ENCODE results near the gene CAMKK2.

The CAMKK2 gene

GRCh38 chr12:121285856-121286255, 10.7 kb downstream of the CAMKK2 start:
- TF ChIP-seq EZH2phosphoT487 (IDR thresholded peaks at IDR 0.05; ENCODE audit: borderline replicate concordance) (no peak), CTCF (conservative IDR thresholded peaks at IDR 0.05; ENCODE audit: low read length) (no peak)
- H3K9ac ChIP-seq (ENCODE audit: low read depth, low read length, poor library complexity, severe bottlenecking): no peak overlapping the region
- H3K4me1 ChIP-seq (ENCODE audit: insufficient read depth, low read length, poor library complexity, severe bottlenecking): no peaks in the 10 kb centered on the region
- no peaks in the 10 kb centered on the region for H3K36me3 ChIP-seq (ENCODE audit: insufficient read depth, low read length)
- H3K79me2 ChIP-seq (ENCODE audit: insufficient read depth, low read length): no peaks in the 10 kb centered on the region
- H3F3A ChIP-seq (ENCODE audit: low read depth): no peaks in the 10 kb centered on the region
- H3K27me3 ChIP-seq (ENCODE audit: insufficient read depth, low read length, poor library complexity, severe bottlenecking): no peaks in the 10 kb centered on the region
- H3K9me3 ChIP-seq (ENCODE audit: insufficient read depth, low read depth, low read length): no peaks in the 10 kb centered on the region
- no peak overlapping the region for H3K4me3 ChIP-seq (ENCODE audit: low read length, poor library complexity, severe bottlenecking)
- H2AFZ ChIP-seq (ENCODE audit: low read length): no peak overlapping the region
- no peaks in the 10 kb centered on the region for H3K9me2 ChIP-seq (replicated peaks; ENCODE audit: low read depth, low read length)
- H3K4me2 ChIP-seq (ENCODE audit: low read depth, low read length, poor library complexity, severe bottlenecking): no peak overlapping the region
- H4K20me1 ChIP-seq (ENCODE audit: insufficient read depth, low read length, poor library complexity, severe bottlenecking): no peaks in the 10 kb centered on the region

- H3K79me2 ChIP-seq (ENCODE audit: insufficient read depth, low read length): no peaks in the 10 kb centered on the region
- no peak overlapping the region for H3K9ac ChIP-seq (ENCODE audit: low read depth, low read length, poor library complexity, severe bottlenecking)
- no peak for TF ChIP-seq EZH2phosphoT487 (IDR thresholded peaks at IDR 0.05; ENCODE audit: borderline replicate concordance)
- no peak for TF ChIP-seq CTCF (conservative IDR thresholded peaks at IDR 0.05; ENCODE audit: low read length)
- H3K9me2 ChIP-seq (replicated peaks; ENCODE audit: low read depth, low read length): no peaks in the 10 kb centered on the region
- no peaks in the 10 kb centered on the region for H3K4me1 ChIP-seq (ENCODE audit: insufficient read depth, low read length, poor library complexity, severe bottlenecking)
- no peaks in the 10 kb centered on the region for H3K36me3 ChIP-seq (ENCODE audit: insufficient read depth, low read length)
- H3F3A ChIP-seq (ENCODE audit: low read depth): no peaks in the 10 kb centered on the region
- no peaks in the 10 kb centered on the region for H3K27me3 ChIP-seq (ENCODE audit: insufficient read depth, low read length, poor library complexity, severe bottlenecking)
- no peak overlapping the region for H3K4me2 ChIP-seq (ENCODE audit: low read depth, low read length, poor library complexity, severe bottlenecking)
- no peaks in the 10 kb centered on the region for H4K20me1 ChIP-seq (ENCODE audit: insufficient read depth, low read length, poor library complexity, severe bottlenecking)
- H2AFZ ChIP-seq (ENCODE audit: low read length): no peak overlapping the region
- no peak overlapping the region for H3K4me3 ChIP-seq (ENCODE audit: low read length, poor library complexity, severe bottlenecking)
- H3K9me3 ChIP-seq (ENCODE audit: insufficient read depth, low read depth, low read length): no peaks in the 10 kb centered on the region
Observed at GRCh38 chr12:121284551-121285390, 11.7 kb downstream of the CAMKK2 start.

- H3K9ac ChIP-seq (ENCODE audit: low read depth, low read length, poor library complexity, severe bottlenecking): no peak overlapping the region
- no peaks in the 10 kb centered on the region for H3F3A ChIP-seq (ENCODE audit: low read depth)
- H4K20me1 ChIP-seq (ENCODE audit: insufficient read depth, low read length, poor library complexity, severe bottlenecking): no peaks in the 10 kb centered on the region
- no peak overlapping the region for H3K4me2 ChIP-seq (ENCODE audit: low read depth, low read length, poor library complexity, severe bottlenecking)
- no peaks in the 10 kb centered on the region for H3K4me1 ChIP-seq (ENCODE audit: insufficient read depth, low read length, poor library complexity, severe bottlenecking)
- no peaks in the 10 kb centered on the region for H3K9me3 ChIP-seq (ENCODE audit: insufficient read depth, low read depth, low read length)
- TF ChIP-seq EZH2phosphoT487 (IDR thresholded peaks at IDR 0.05; ENCODE audit: borderline replicate concordance): no peak
- no peak for TF ChIP-seq CTCF (conservative IDR thresholded peaks at IDR 0.05; ENCODE audit: low read length)
- H3K9me2 ChIP-seq (replicated peaks; ENCODE audit: low read depth, low read length): no peaks in the 10 kb centered on the region
- H2AFZ ChIP-seq (ENCODE audit: low read length): no peak overlapping the region
- H3K36me3 ChIP-seq (ENCODE audit: insufficient read depth, low read length): no peaks in the 10 kb centered on the region
- no peak overlapping the region for H3K4me3 ChIP-seq (ENCODE audit: low read length, poor library complexity, severe bottlenecking)
- H3K79me2 ChIP-seq (ENCODE audit: insufficient read depth, low read length): no peaks in the 10 kb centered on the region
- no peaks in the 10 kb centered on the region for H3K27me3 ChIP-seq (ENCODE audit: insufficient read depth, low read length, poor library complexity, severe bottlenecking)
Observed at GRCh38 chr12:121283841-121284240, 12.7 kb downstream of the CAMKK2 start.
